OCI-LY7 (cell line): ENCODE results near the gene TAF9B. TPM values are rescaled to one million over a fixed set of nuclear protein-coding genes. Genes with fewer than 3 reads are reported as not detected.

Experiments
- Bru-seq: library from RNA; stranded (reverse); fragments of 400-500 nt; gene quantifications from one replicate; lab custom pipeline; 2021; lab: Mats Ljungman, UMichigan
- BruChase-seq, 2 experiments: library from RNA; stranded (reverse); fragments of 400-500 nt; gene quantifications; one replicate each; lab custom pipeline; 2021; lab: Mats Ljungman, UMichigan
- BruUV-seq: library from RNA; stranded (reverse); fragments of 400-500 nt; replicated peaks from 2 replicates; lab custom pipeline; 2021; lab: Mats Ljungman, UMichigan
- CTCF ChIA-PET: fragments of 300-600 bp; sonication (Branson Sonifier 250); formaldehyde crosslinking; loops from one replicate; lab custom pipeline; 2022; ENCODE audit warnings: antibody characterized with exemption; ENCODE audit not compliant: unreplicated experiment; lab: Charles Lee
- POLR2A ChIA-PET: fragments of 300-600 bp; sonication (Branson Sonifier 250); formaldehyde crosslinking; loops from one replicate; lab custom pipeline; 2022; ENCODE audit warnings: antibody characterized with exemption; lab: Charles Lee
- DNase-seq: peaks from one replicate; pipeline ENCODE4 v3.0.0-alpha.2; 2015; ENCODE audit warnings: low spot score
- H2AFZ ChIP-seq: fragments of 200-600 bp; sonication (generic), shearing (Covaris generic); 2 replicates; pipeline ENCODE4 v1.6.1; 2014; ENCODE audit warnings: mild to moderate bottlenecking, antibody characterized with exemption, low read length, moderate library complexity
- H3K27ac ChIP-seq: fragments of 200-600 bp; sonication (generic); 2 replicates; pipeline ENCODE4 v1.5.1; 2014; ENCODE audit warnings: mixed run types, low read depth, mild to moderate bottlenecking, moderate library complexity, low read length, inconsistent platforms; ENCODE audit not compliant: poor library complexity, severe bottlenecking
- H3K36me3 ChIP-seq: fragments of 200-600 bp; sonication (generic); 2 replicates; pipeline ENCODE4 v1.6.1; 2014; ENCODE audit warnings: mild to moderate bottlenecking, antibody characterized with exemption, low read length, moderate library complexity, mixed read lengths; ENCODE audit not compliant: insufficient read depth
- H3K4me1 ChIP-seq: fragments of 200-600 bp; sonication (generic); 2 replicates; pipeline ENCODE4 v1.5.1; 2014; ENCODE audit warnings: mild to moderate bottlenecking, low read length; ENCODE audit not compliant: insufficient read depth, poor library complexity, severe bottlenecking
- H3K4me2 ChIP-seq: fragments of 200-600 bp; sonication (generic); 2 replicates; pipeline ENCODE4 v1.6.1; 2014; ENCODE audit warnings: mild to moderate bottlenecking, low read length
- H3K4me3 ChIP-seq: fragments of 200-600 bp; sonication (generic); 2 replicates; pipeline ENCODE4 v1.5.1; 2014; ENCODE audit warnings: mild to moderate bottlenecking, low read depth, low read length; ENCODE audit not compliant: poor library complexity, severe bottlenecking
- H3K79me2 ChIP-seq: fragments of 200-600 bp; sonication (generic); 2 replicates; pipeline ENCODE4 v1.6.1; 2016; ENCODE audit warnings: low read depth, mild to moderate bottlenecking, low read length, moderate library complexity, mixed read lengths; ENCODE audit not compliant: insufficient read depth
- H3K9me2 ChIP-seq: fragments of 200-600 bp; sonication (generic); 2 replicates; pipeline ENCODE4 v1.6.1; 2016; ENCODE audit warnings: mild to moderate bottlenecking, low read length, mixed read lengths; ENCODE audit not compliant: insufficient read depth
- H3K9me3 ChIP-seq: fragments of 200-600 bp; sonication (generic); 2 replicates; pipeline ENCODE4 v1.6.1; 2014; ENCODE audit warnings: mild to moderate bottlenecking, mixed run types, low read length, mixed read lengths
- H4K20me1 ChIP-seq: fragments of 200-600 bp; sonication (generic); 2 replicates; pipeline ENCODE4 v1.6.1; 2014; ENCODE audit warnings: mild to moderate bottlenecking, antibody characterized with exemption, low read length, moderate library complexity, mixed read lengths; ENCODE audit not compliant: insufficient read depth
- EZH2phosphoT487 ChIP-seq: fragments of 200-600 bp; sonication (generic); IDR thresholded peaks from 2 replicates; pipeline ENCODE4 v1.6.1; 2018; ENCODE audit warnings: low read depth, borderline replicate concordance, mild to moderate bottlenecking, mixed run types, antibody characterized with exemption, low read length, moderate library complexity, mixed read lengths
- intact Hi-C: fragments of 100-400 bp; cut with micrococcal nuclease; formaldehyde crosslinking; loops from one replicate; pipeline ENCODE4 v1.10.0; 2022; ENCODE audit not compliant: unreplicated experiment
- long read RNA-seq: library from polyadenylated mRNA; stranded (forward); transcript quantifications from one replicate; pipeline ENCODE4 v2.0.0, GENCODE V29; 2022
- total RNA-seq, 2 experiments: library from RNA; depleted of rRNA in 1 of 2; stranded (reverse); fragments of >200 nt in 1 of 2; shearing (Covaris generic) in 1 of 2; gene quantifications; 2 replicates each; pipeline ENCODE4 v1.2.3, GENCODE V29; 2014 to 2022
- TF ChIP-seq, protein P1 (sequence below): fragments of 200-600 bp; sonication (generic); conservative IDR thresholded peaks from 2 replicates; pipeline ENCODE4 v1.5.1; 2014; ENCODE audit warnings: mild to moderate bottlenecking, antibody characterized with exemption, low read length, moderate library complexity, mixed read lengths

The TAF9B gene
- 2.0 and 2.4 TPM in 2 replicates for total RNA-seq (2014; rRNA removed; shearing (Covaris generic))
- 0.92 and 0.93 TPM in 2 replicates for total RNA-seq (2022)
- percentile 31 among the genes with signal in this experiment for Bru-seq, nascent RNA
- percentile 36 among the genes with signal in this experiment for BruChase-seq, experiment 1, labeled RNA remaining after a 6-hour chase
- percentile 40 among the genes with signal in this experiment for BruChase-seq, experiment 2, labeled RNA remaining after a 2-hour chase
- long read RNA-seq, transcript TAF9B-201 (7 exons, 2,713 nt), result major isoform, 5 of 5 reads
- long read RNA-seq, partial matches to known transcripts, result 0 of 5 reads
- long read RNA-seq, other reads (novel, unspliced or antisense), result 0 of 5 reads

GRCh38 chrX:78139160-78140123 is at the start of gene TAF9B:
Gene TAF9B, minus strand, starts transcription at chrX:78139650. Its CDS starts 39 bp downstream, at chrX:78139611.
- H3K4me3 ChIP-seq, result peak within 1 kb of the TSS; percentile 74
- H3K27ac ChIP-seq, result no peak within 1 kb of the TSS
- peak within 1 kb of the TSS; percentile 77 for H3K4me2 ChIP-seq
- intact Hi-C loops, result no loop called here
- H3K79me2 ChIP-seq, result no peaks in the 10 kb centered on the region
- ChIA-PET POLR2A (interaction anchor here (0.8 to 1.1 kb wide), 2 partner anchors 9 to 30 kb away, joined by 3 to 4 read pairs; no protein-coding TSS in a partner anchor), CTCF (no interaction called here)
- no peaks in the 10 kb centered on the region for H3K9me2 ChIP-seq
- peak; percentile 66 for DNase-seq
- peak within 1 kb of the TSS; percentile 82; the same call in 1 of the 2 replicates for H2AFZ ChIP-seq
- no TSS peak for BruUV-seq
- TF ChIP-seq EZH2phosphoT487, result no peak
- TF ChIP-seq, protein P1, sequence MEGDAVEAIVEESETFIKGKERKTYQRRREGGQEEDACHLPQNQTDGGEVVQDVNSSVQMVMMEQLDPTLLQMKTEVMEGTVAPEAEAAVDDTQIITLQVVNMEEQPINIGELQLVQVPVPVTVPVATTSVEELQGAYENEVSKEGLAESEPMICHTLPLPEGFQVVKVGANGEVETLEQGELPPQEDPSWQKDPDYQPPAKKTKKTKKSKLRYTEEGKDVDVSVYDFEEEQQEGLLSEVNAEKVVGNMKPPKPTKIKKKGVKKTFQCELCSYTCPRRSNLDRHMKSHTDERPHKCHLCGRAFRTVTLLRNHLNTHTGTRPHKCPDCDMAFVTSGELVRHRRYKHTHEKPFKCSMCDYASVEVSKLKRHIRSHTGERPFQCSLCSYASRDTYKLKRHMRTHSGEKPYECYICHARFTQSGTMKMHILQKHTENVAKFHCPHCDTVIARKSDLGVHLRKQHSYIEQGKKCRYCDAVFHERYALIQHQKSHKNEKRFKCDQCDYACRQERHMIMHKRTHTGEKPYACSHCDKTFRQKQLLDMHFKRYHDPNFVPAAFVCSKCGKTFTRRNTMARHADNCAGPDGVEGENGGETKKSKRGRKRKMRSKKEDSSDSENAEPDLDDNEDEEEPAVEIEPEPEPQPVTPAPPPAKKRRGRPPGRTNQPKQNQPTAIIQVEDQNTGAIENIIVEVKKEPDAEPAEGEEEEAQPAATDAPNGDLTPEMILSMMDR, result no peak
- H3K9me3 ChIP-seq, result no peaks in the 10 kb centered on the region
- H4K20me1 ChIP-seq, result no peaks in the 10 kb centered on the region
- no peaks in the 10 kb centered on the region for H3K4me1 ChIP-seq
- H3K36me3 ChIP-seq, result no peaks in the 10 kb centered on the region

- Histone ChIP-seq H2AFZ (no peak overlapping the region), H3K4me3 (no peak overlapping the region), H3K4me2 (no peak overlapping the region), H3K4me1 (no peaks in the 10 kb centered on the region), H3K36me3 (no peaks in the 10 kb centered on the region), H3K79me2 (no peaks in the 10 kb centered on the region), H3K9me3 (no peaks in the 10 kb centered on the region), H3K9me2 (no peaks in the 10 kb centered on the region), H3K27ac (no peak overlapping the region), H4K20me1 (no peaks in the 10 kb centered on the region)
- POLR2A ChIA-PET, result interaction anchor here (0.6 kb wide), 1 partner anchor 776 kb away, joined by 3 read pairs; no protein-coding TSS in a partner anchor
- intact Hi-C loops, result no loop called here
- CTCF ChIA-PET, result no interaction called here
- BruUV-seq, result no TSS peak
- TF ChIP-seq, protein P1, result no peak
- no peak for TF ChIP-seq EZH2phosphoT487
- DNase-seq, result no peak
These were observed 43.4 kb upstream of the TAF9B start for GRCh38 chrX:78182881-78183280.
